HepG2 (cell line): ENCODE data around the gene SLC16A4. TPM values are rescaled to one million over a fixed set of nuclear protein-coding genes. Genes with fewer than 3 reads are reported as not detected.

Experiments used
- ATF7 ChIP-seq, 2 experiments: fragments of 450-650 bp in 1 of 2; sonication (generic) in 1 of 2; formaldehyde crosslinking in 1 of 2; IDR thresholded peaks; 2 replicates each; pipeline versions ENCODE4 v1.4.0 to v1.6.1; 2016 to 2020; ENCODE audit warnings: antibody characterized with exemption in 1 of 2, mild to moderate bottlenecking in 1 of 2, missing genetic modification reagents in 1 of 2
- CBFB ChIP-seq: sonication (generic); formaldehyde crosslinking; IDR thresholded peaks from 2 replicates; pipeline ENCODE4 v1.4.0; 2020; ENCODE audit warnings: missing genetic modification reagents
- ETV6 ChIP-seq: sonication (generic); formaldehyde crosslinking; conservative IDR thresholded peaks from 2 replicates; pipeline ENCODE4 v1.4.0; 2020; ENCODE audit warnings: missing genetic modification reagents
- KAT8 ChIP-seq: IDR thresholded peaks from 2 replicates; pipeline ENCODE4 v1.6.1; 2016; ENCODE audit warnings: missing genetic modification reagents, missing compliant biosample characterization
- MAF1 ChIP-seq: sonication (generic); formaldehyde crosslinking; IDR thresholded peaks from 2 replicates; pipeline ENCODE4 v1.5.0; 2020; ENCODE audit warnings: missing genetic modification reagents, borderline replicate concordance
- NFE2 ChIP-seq: sonication (generic); formaldehyde crosslinking; IDR thresholded peaks from 2 replicates; pipeline ENCODE4 v1.4.0; 2020; ENCODE audit warnings: missing genetic modification reagents
- RELA ChIP-seq: sonication (generic); formaldehyde crosslinking; IDR thresholded peaks from 2 replicates; pipeline ENCODE4 v1.4.0; 2020; ENCODE audit warnings: missing genetic modification reagents
- SNAI1 ChIP-seq: sonication (generic); formaldehyde crosslinking; IDR thresholded peaks from 2 replicates; pipeline ENCODE4 v1.5.0; 2020; ENCODE audit warnings: mild to moderate bottlenecking, missing genetic modification reagents, borderline replicate concordance
- TBP ChIP-seq: sonication (generic); formaldehyde crosslinking; IDR thresholded peaks from 2 replicates; pipeline ENCODE4 v1.5.0; 2020; ENCODE audit warnings: missing genetic modification reagents
- ZBTB8A ChIP-seq: sonication (generic); formaldehyde crosslinking; IDR thresholded peaks from 2 replicates; pipeline ENCODE4 v1.4.0; 2020; ENCODE audit warnings: mild to moderate bottlenecking, low read depth, missing genetic modification reagents, borderline replicate concordance
- ZKSCAN1 ChIP-seq: fragments of 150-350 bp; IDR thresholded peaks from 2 replicates; pipeline ENCODE4 v1.6.1; 2014; ENCODE audit warnings: low read length
- ZNF234 ChIP-seq: sonication (generic); formaldehyde crosslinking; conservative IDR thresholded peaks from 2 replicates; pipeline ENCODE4 v1.5.1; 2020; ENCODE audit warnings: mild to moderate bottlenecking, missing genetic modification reagents
- ZNF282 ChIP-seq: fragments of 450-650 bp; IDR thresholded peaks from 2 replicates; pipeline ENCODE4 v1.6.1; 2018; ENCODE audit not compliant: partially characterized antibody
- ZNF460 ChIP-seq: sonication (generic); formaldehyde crosslinking; IDR thresholded peaks from 2 replicates; pipeline ENCODE4 v1.5.1; 2020; ENCODE audit warnings: missing genetic modification reagents, mild to moderate bottlenecking, borderline replicate concordance
- ZNF550 ChIP-seq: sonication (generic); formaldehyde crosslinking; IDR thresholded peaks from 2 replicates; pipeline ENCODE4 v1.4.0; 2020; ENCODE audit warnings: mild to moderate bottlenecking, missing genetic modification reagents, borderline replicate concordance
- ZSCAN30 ChIP-seq: sonication (generic); formaldehyde crosslinking; IDR thresholded peaks from 2 replicates; pipeline ENCODE4 v1.5.0; 2020; ENCODE audit warnings: mild to moderate bottlenecking, missing genetic modification reagents
- polyA plus RNA-seq, 8 experiments: library from polyadenylated mRNA; depleted of rRNA in 3 of 8; stranded (reverse) in 7 of 8; unstranded in 1 of 8; fragments of >200 nt; fragmentation: Illumina TruSeq in 4 of 8; extraction: Trizol in 4 of 8; gene quantifications; 2 replicates each; pipeline versions ENCODE4 v1.2.1 to v1.2.3, GENCODE V29; 2011 to 2016; ENCODE audit warnings: low read depth in 4 of 8, missing spikeins in 1 of 8, mixed read lengths in 1 of 8; ENCODE audit not compliant: insufficient read depth in 1 of 8
- total RNA-seq, 5 experiments: library from RNA; depleted of rRNA; stranded (reverse); fragments of >200 nt; fragmentation: Illumina TruSeq; extraction: Trizol; gene quantifications; 2 replicates each; pipeline ENCODE4 v1.2.3, GENCODE V29; 2016; ENCODE audit warnings: low read depth in 1 of 5
- TF ChIP-seq, protein P1 (sequence below): sonication (generic); formaldehyde crosslinking; IDR thresholded peaks from 2 replicates; pipeline ENCODE4 v1.9.0; 2022; ENCODE audit warnings: missing genetic modification reagents, mild to moderate bottlenecking, borderline replicate concordance
- TF ChIP-seq, protein P2 (sequence below), 2 experiments: sonication (generic) in 1 of 2; formaldehyde crosslinking in 1 of 2; IDR thresholded peaks; 2 replicates each; pipeline versions ENCODE4 v1.4.0 to v1.6.1; 2016 to 2020; ENCODE audit warnings: borderline replicate concordance in 1 of 2, low read depth in 1 of 2, mild to moderate bottlenecking in 1 of 2, missing genetic modification reagents in 1 of 2
- TF ChIP-seq, protein P3 (sequence below): sonication (generic); formaldehyde crosslinking; IDR thresholded peaks from 2 replicates; pipeline ENCODE4 v1.4.0; 2020; ENCODE audit warnings: missing genetic modification reagents
- TF ChIP-seq, protein P4 (sequence below): sonication (generic); formaldehyde crosslinking; IDR thresholded peaks from 2 replicates; pipeline ENCODE4 v1.8.1; 2023; ENCODE audit warnings: mild to moderate bottlenecking, missing genetic modification reagents

SLC16A4 gene
- total and polyA plus RNA-seq, 2 of the 13 experiments (the other 11 are each of a cell fraction or from before 2014, with no cell fraction given) = 1.1 to 1.5 TPM

DNA sequence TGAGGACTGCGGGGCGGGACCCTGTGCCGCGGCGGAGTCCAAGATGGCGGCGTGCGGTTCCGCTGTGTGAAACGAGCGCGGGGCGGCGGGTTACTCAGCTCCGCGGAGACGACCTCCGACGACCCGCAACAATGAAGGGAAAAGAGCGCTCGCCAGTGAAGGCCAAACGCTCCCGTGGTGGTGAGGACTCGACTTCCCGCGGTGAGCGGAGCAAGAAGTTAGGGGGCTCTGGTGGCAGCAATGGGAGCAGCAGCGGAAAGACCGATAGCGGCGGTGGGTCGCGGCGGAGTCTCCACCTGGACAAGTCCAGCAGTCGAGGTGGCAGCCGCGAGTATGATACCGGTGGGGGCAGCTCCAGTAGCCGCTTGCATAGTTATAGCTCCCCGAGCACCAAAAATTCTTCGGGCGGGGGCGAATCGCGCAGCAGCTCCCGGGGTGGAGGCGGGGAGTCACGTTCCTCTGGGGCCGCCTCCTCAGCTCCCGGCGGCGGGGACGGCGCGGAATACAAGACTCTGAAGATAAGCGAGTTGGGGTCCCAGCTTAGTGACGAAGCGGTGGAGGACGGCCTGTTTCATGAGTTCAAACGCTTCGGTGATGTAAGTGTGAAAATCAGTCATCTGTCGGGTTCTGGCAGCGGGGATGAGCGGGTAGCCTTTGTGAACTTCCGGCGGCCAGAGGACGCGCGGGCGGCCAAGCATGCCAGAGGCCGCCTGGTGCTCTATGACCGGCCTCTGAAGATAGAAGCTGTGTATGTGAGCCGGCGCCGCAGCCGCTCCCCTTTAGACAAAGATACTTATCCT is 51.2 kb downstream of the SLC16A4 start (continued):
- no peak for TF ChIP-seq ATF7 (IDR thresholded peaks at IDR 0.05)
- TF ChIP-seq ATF7 (CRISPR knock-in tag; IDR thresholded peaks at IDR 0.05) = no peak
- no peak for TF ChIP-seq ZNF550 (CRISPR knock-in tag)
- TF ChIP-seq ZBTB8A (CRISPR knock-in tag) = no peak
- TF ChIP-seq, protein P1, sequence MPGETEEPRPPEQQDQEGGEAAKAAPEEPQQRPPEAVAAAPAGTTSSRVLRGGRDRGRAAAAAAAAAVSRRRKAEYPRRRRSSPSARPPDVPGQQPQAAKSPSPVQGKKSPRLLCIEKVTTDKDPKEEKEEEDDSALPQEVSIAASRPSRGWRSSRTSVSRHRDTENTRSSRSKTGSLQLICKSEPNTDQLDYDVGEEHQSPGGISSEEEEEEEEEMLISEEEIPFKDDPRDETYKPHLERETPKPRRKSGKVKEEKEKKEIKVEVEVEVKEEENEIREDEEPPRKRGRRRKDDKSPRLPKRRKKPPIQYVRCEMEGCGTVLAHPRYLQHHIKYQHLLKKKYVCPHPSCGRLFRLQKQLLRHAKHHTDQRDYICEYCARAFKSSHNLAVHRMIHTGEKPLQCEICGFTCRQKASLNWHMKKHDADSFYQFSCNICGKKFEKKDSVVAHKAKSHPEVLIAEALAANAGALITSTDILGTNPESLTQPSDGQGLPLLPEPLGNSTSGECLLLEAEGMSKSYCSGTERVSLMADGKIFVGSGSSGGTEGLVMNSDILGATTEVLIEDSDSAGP (CRISPR knock-in tag) = no peak
- no peak for TF ChIP-seq CBFB (CRISPR knock-in tag)
- TF ChIP-seq MAF1 (CRISPR knock-in tag) = no peak
- no peak; the same call in 1 of the 2 replicates for TF ChIP-seq ETV6 (CRISPR knock-in tag)
- TF ChIP-seq SNAI1 (CRISPR knock-in tag) = peak; percentile 46; the same call in 1 of the 2 replicates
- TF ChIP-seq, protein P2, sequence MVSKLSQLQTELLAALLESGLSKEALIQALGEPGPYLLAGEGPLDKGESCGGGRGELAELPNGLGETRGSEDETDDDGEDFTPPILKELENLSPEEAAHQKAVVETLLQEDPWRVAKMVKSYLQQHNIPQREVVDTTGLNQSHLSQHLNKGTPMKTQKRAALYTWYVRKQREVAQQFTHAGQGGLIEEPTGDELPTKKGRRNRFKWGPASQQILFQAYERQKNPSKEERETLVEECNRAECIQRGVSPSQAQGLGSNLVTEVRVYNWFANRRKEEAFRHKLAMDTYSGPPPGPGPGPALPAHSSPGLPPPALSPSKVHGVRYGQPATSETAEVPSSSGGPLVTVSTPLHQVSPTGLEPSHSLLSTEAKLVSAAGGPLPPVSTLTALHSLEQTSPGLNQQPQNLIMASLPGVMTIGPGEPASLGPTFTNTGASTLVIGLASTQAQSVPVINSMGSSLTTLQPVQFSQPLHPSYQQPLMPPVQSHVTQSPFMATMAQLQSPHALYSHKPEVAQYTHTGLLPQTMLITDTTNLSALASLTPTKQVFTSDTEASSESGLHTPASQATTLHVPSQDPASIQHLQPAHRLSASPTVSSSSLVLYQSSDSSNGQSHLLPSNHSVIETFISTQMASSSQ (IDR thresholded peaks at IDR 0.05; ENCODE audit: low read depth) = no peak
- TF ChIP-seq, protein P2 (CRISPR knock-in tag; IDR thresholded peaks at IDR 0.05; ENCODE audit: borderline replicate concordance) = peak; percentile 14; the same call in 1 of the 2 replicates
- no peak for TF ChIP-seq RELA
- TF ChIP-seq ZKSCAN1 = no peak
- no peak for TF ChIP-seq ZSCAN30 (CRISPR knock-in tag)
- TF ChIP-seq ZNF460 = no peak
- TF ChIP-seq KAT8 (CRISPR knock-in tag) = peak; percentile 62; the same call in 1 of the 2 replicates
- no peak for TF ChIP-seq ZNF282
- TF ChIP-seq ZNF234 = no peak
- TF ChIP-seq, protein P3, sequence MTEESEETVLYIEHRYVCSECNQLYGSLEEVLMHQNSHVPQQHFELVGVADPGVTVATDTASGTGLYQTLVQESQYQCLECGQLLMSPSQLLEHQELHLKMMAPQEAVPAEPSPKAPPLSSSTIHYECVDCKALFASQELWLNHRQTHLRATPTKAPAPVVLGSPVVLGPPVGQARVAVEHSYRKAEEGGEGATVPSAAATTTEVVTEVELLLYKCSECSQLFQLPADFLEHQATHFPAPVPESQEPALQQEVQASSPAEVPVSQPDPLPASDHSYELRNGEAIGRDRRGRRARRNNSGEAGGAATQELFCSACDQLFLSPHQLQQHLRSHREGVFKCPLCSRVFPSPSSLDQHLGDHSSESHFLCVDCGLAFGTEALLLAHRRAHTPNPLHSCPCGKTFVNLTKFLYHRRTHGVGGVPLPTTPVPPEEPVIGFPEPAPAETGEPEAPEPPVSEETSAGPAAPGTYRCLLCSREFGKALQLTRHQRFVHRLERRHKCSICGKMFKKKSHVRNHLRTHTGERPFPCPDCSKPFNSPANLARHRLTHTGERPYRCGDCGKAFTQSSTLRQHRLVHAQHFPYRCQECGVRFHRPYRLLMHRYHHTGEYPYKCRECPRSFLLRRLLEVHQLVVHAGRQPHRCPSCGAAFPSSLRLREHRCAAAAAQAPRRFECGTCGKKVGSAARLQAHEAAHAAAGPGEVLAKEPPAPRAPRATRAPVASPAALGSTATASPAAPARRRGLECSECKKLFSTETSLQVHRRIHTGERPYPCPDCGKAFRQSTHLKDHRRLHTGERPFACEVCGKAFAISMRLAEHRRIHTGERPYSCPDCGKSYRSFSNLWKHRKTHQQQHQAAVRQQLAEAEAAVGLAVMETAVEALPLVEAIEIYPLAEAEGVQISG (CRISPR knock-in tag) = peak; percentile 49
- TF ChIP-seq, protein P4, sequence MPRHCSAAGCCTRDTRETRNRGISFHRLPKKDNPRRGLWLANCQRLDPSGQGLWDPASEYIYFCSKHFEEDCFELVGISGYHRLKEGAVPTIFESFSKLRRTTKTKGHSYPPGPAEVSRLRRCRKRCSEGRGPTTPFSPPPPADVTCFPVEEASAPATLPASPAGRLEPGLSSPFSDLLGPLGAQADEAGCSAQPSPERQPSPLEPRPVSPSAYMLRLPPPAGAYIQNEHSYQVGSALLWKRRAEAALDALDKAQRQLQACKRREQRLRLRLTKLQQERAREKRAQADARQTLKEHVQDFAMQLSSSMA (CRISPR knock-in tag) = no peak
- TF ChIP-seq TBP (CRISPR knock-in tag) = no peak
- no peak for TF ChIP-seq NFE2
